Measurements from ENCODE around the gene WFIKKN1. TPM values are rescaled to one million over a fixed set of nuclear protein-coding genes. Genes with fewer than 3 reads are reported as not detected.

WFIKKN1 gene
- total RNA-seq, 1 experiment from 2014 or later: 0.47 TPM

DNA sequence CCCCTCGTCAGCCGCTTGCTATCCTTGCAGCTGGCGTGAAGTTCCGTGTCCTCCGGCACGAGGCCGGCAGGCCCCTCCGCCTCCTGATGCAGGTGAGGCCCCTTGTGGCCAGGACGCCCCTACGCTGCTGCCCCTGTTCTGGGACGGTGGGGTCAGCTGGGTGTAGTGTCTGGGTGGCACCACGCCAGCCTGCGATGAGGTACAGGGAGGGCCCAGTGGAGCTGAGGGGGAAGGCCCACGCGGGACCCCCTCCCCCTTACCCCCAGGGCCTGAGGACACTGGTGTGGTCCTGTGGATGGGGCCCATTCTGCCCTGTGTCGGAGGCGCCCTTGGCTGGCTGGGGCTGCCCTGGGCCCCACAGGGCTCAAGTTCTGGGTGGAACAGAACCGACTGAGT, 48.6 kb upstream of the WFIKKN1 start:
- H3K4me3 ChIP-seq (replicated peaks in 1 of 2; ENCODE audit: low read depth in 1 of 2, low read length in 2 of 2): no peak overlapping the region
- H4K20me1 ChIP-seq (ENCODE audit: insufficient read depth): no peaks in the 10 kb centered on the region
- no peaks in the 10 kb centered on the region for H3K36me3 ChIP-seq (ENCODE audit: control insufficient read depth in 1 of 2, insufficient read depth in 2 of 2, low read length in 2 of 2)
- no peaks in the 10 kb centered on the region for H3K27me3 ChIP-seq (ENCODE audit: insufficient read depth, low read length)
- no peak overlapping the region for H3K27ac ChIP-seq (ENCODE audit: low read depth, low read length)
- H3K9me3 ChIP-seq (ENCODE audit: control insufficient read depth in 1 of 2, insufficient read depth in 1 of 2, low read depth in 1 of 2, low read length in 2 of 2): no peaks in the 10 kb centered on the region
- ChIA-PET RAD21 (ENCODE audit: low non-redundant PET in 1 of 2, low total read pairs in 2 of 2, uncharacterized antibody in 2 of 2, unreplicated experiment in 2 of 2) (no interaction called here), CTCF (no interaction called here), POLR2A (no interaction called here)
- DNase-seq (ENCODE audit: low read depth, low spot score): no peak
- no peak overlapping the region for H2AFZ ChIP-seq (ENCODE audit: low read depth, low read length, poor library complexity, severe bottlenecking)
- no peaks in the 10 kb centered on the region for H3K9me2 ChIP-seq (ENCODE audit: insufficient read depth)
- ATAC-seq: no peak
- TF ChIP-seq SRF (IDR thresholded peaks at IDR 0.05; ENCODE audit: low read depth) (no peak), JUND (IDR thresholded peaks at IDR 0.05) (no peak), POLR2A (IDR thresholded peaks at IDR 0.05; ENCODE audit: borderline replicate concordance, extremely low read depth, insufficient read depth, insufficient read length) (no peak), ELF1 (IDR thresholded peaks at IDR 0.05; ENCODE audit: borderline replicate concordance, low read depth) (no peak), CEBPB (IDR thresholded peaks at IDR 0.05; ENCODE audit: low read depth) (no peak), POLR2AphosphoS5 (IDR thresholded peaks at IDR 0.05; ENCODE audit: low read depth, low read length) (no peak), EZH2phosphoT487 (IDR thresholded peaks at IDR 0.05; ENCODE audit: borderline replicate concordance) (no peak), EGR1 (IDR thresholded peaks at IDR 0.05; ENCODE audit: low read depth) (no peak), SIN3A (IDR thresholded peaks at IDR 0.05; ENCODE audit: low read depth) (no peak), ZNF274 (IDR thresholded peaks at IDR 0.05; ENCODE audit: low read depth, low read length) (no peak), EZH2 (IDR thresholded peaks at IDR 0.05) (no peak), YY1 (IDR thresholded peaks at IDR 0.05; ENCODE audit: extremely low read depth, insufficient replicate concordance, low read depth, low read length) (no peak), CBX3 (IDR thresholded peaks at IDR 0.05; ENCODE audit: low read depth) (no peak)
- TF ChIP-seq, protein P1, sequence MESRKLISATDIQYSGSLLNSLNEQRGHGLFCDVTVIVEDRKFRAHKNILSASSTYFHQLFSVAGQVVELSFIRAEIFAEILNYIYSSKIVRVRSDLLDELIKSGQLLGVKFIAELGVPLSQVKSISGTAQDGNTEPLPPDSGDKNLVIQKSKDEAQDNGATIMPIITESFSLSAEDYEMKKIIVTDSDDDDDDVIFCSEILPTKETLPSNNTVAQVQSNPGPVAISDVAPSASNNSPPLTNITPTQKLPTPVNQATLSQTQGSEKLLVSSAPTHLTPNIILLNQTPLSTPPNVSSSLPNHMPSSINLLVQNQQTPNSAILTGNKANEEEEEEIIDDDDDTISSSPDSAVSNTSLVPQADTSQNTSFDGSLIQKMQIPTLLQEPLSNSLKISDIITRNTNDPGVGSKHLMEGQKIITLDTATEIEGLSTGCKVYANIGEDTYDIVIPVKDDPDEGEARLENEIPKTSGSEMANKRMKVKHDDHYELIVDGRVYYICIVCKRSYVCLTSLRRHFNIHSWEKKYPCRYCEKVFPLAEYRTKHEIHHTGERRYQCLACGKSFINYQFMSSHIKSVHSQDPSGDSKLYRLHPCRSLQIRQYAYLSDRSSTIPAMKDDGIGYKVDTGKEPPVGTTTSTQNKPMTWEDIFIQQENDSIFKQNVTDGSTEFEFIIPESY (IDR thresholded peaks at IDR 0.05; ENCODE audit: extremely low read depth, insufficient replicate concordance, low read length): no peak
- TF ChIP-seq, protein P2, sequence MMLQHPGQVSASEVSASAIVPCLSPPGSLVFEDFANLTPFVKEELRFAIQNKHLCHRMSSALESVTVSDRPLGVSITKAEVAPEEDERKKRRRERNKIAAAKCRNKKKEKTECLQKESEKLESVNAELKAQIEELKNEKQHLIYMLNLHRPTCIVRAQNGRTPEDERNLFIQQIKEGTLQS (IDR thresholded peaks at IDR 0.05): no peak
- H3K4me2 ChIP-seq (ENCODE audit: low read length): no peak overlapping the region
- no peak overlapping the region for H3K9ac ChIP-seq (ENCODE audit: low read length)
- no TSS peak for BruUV-seq (replicated peaks)
- H3K4me1 ChIP-seq (ENCODE audit: control insufficient read depth in 1 of 2, insufficient read depth in 2 of 2, low read length in 2 of 2): peaks cover 2 to 6% of the 10 kb centered on the region in 2 experiments; a peak in 2 of 4 replicates
- intact Hi-C loops (cut with micrococcal nuclease): no loop called here
- H3K79me2 ChIP-seq (ENCODE audit: insufficient read depth, low read length): no peaks in the 10 kb centered on the region
